Upper lobe of left lung (tissue), 6 donors: ENCODE results near the gene RHBDL1. TPM values are rescaled to one million over a fixed set of nuclear protein-coding genes. Genes with fewer than 3 reads are reported as not detected.

Experiments
- ATAC-seq, 2 donors: fragments of 200-7000 bp; cut with Tn5 transposase; one replicate each; pipeline ENCODE4 v1.9.1; 2022; ENCODE audit warnings: mild to moderate bottlenecking in 2 of 2, moderate library complexity in 2 of 2; ENCODE audit not compliant: low FRiP score in 2 of 2
- DNase-seq, 2 donors: peaks; one replicate each; pipeline ENCODE4 v3.0.0-alpha.2; 2019 to 2020
- H3K27ac ChIP-seq, 4 donors: fragments of 200-600 bp; sonication (generic); one replicate each; pipeline ENCODE4 v1.5.1; 2016 to 2019
- H3K27me3 ChIP-seq, 4 donors: fragments of 200-600 bp; sonication (generic); one replicate each; pipeline ENCODE4 v1.5.1; 2017 to 2019
- H3K36me3 ChIP-seq, 4 donors: fragments of 200-600 bp; sonication (generic); one replicate each; pipeline ENCODE4 v1.5.1; 2016 to 2019
- H3K4me1 ChIP-seq, 4 donors: fragments of 200-600 bp; sonication (generic); one replicate each; pipeline ENCODE4 v1.5.1; 2018 to 2019
- H3K4me3 ChIP-seq, 4 donors: fragments of 200-600 bp; sonication (generic); one replicate each; pipeline ENCODE4 v1.5.1; 2017 to 2019; ENCODE audit warnings: mild to moderate bottlenecking in 2 of 4, moderate library complexity in 1 of 4
- H3K9me3 ChIP-seq, 4 donors: fragments of 200-600 bp; sonication (generic); one replicate each; pipeline ENCODE4 v1.5.1; 2018 to 2019
- CTCF ChIP-seq, 6 experiments: fragments of 450-650 bp in 4 of 6; fragments of 200-600 bp in 2 of 6; sonication (generic) in 2 of 6; IDR thresholded peaks; one replicate each; pipeline ENCODE4 v1.5.1; 2016 to 2019; ENCODE audit warnings: antibody characterized with exemption in 6 of 6
- EP300 ChIP-seq, 4 donors: sonication (generic); formaldehyde crosslinking; IDR thresholded peaks; one replicate each; pipeline ENCODE4 v1.5.1; 2017; ENCODE audit warnings: antibody characterized with exemption in 4 of 4, control low read depth in 2 of 4
- POLR2A ChIP-seq, 4 donors: fragments of 450-650 bp; IDR thresholded peaks; one replicate each; pipeline ENCODE4 v1.5.1; 2016 to 2017; ENCODE audit warnings: antibody characterized with exemption in 4 of 4, mild to moderate bottlenecking in 2 of 4
- POLR2AphosphoS5 ChIP-seq, 2 donors: sonication (generic); formaldehyde crosslinking; IDR thresholded peaks; one replicate each; pipeline ENCODE4 v1.5.1; 2017; ENCODE audit warnings: antibody characterized with exemption in 2 of 2
- WGBS, 2 donors: methylation state at CpG; one replicate each; pipeline ENCODE4 v1.1.5; 2017 to 2018; 5-methylcytosine and 5-hydroxymethylcytosine counted together
- total RNA-seq, 6 donors: library from RNA; depleted of rRNA in 4 of 6; stranded (reverse); fragments of >200 nt in 4 of 6; gene quantifications; one replicate each; pipeline versions ENCODE4 v1.1.0 to v1.2.1, GENCODE V29; 2016 to 2021
- donor health status: DM: no; HTN: no; CAD: no; lungs with moderate emphysema.
- donor health status: DM: no; HTN: yes; CAD: no; lungs with severe emphysema.

The RHBDL1 gene
- total RNA-seq, 6 donors from 2014 or later, result 0.59 to 2.1 (median 0.76) TPM; not detected in 1

GRCh38 chr16:726438-727290 lies 51.2 kb downstream of the RHBDL1 start, which contains the start of the genes CCDC78 and HAGHL:
Gene CCDC78 (minus strand): TSS chr16:726443. CDS start chr16:726367, 76 bp downstream.
Gene HAGHL (plus strand): TSS chr16:727106. CDS start chr16:727510, 404 bp downstream.
- ATAC-seq (peak in 1 of 2 donors; percentile 48), DNase-seq (peak; percentile 51 to 95)
- Histone ChIP-seq H3K4me3 (peak within 1 kb of the TSS; percentile 30 to 65 (median 59)), H3K9me3 (no peaks in the 10 kb centered on the region), H3K4me1 (peaks cover 24 to 46% (median 35%) of the 10 kb centered on the region in 4 donors), H3K27ac (peak within 1 kb of the TSS in 2 of 4 donors; percentile 52 to 53), H3K36me3 (peaks cover 0 to 13% (median 8%) of the 10 kb centered on the region in 4 donors), H3K27me3 (peaks cover 0 to 29% (median 17%) of the 10 kb centered on the region in 4 donors)
- whole genome bisulfite sequencing, 2 donors, result 7% methylated on average over 23 of the region's 88 CpGs; no CpG with 5 or more reads in 1 of the 2 donors
- TF ChIP-seq POLR2A (IDR thresholded peaks at IDR 0.05) (peak in 2 of 4 donors; percentile 2 to 48), EP300 (IDR thresholded peaks at IDR 0.05) (no peak), POLR2AphosphoS5 (IDR thresholded peaks at IDR 0.05) (no peak), CTCF (IDR thresholded peaks at IDR 0.05) (no peak)

DNA sequence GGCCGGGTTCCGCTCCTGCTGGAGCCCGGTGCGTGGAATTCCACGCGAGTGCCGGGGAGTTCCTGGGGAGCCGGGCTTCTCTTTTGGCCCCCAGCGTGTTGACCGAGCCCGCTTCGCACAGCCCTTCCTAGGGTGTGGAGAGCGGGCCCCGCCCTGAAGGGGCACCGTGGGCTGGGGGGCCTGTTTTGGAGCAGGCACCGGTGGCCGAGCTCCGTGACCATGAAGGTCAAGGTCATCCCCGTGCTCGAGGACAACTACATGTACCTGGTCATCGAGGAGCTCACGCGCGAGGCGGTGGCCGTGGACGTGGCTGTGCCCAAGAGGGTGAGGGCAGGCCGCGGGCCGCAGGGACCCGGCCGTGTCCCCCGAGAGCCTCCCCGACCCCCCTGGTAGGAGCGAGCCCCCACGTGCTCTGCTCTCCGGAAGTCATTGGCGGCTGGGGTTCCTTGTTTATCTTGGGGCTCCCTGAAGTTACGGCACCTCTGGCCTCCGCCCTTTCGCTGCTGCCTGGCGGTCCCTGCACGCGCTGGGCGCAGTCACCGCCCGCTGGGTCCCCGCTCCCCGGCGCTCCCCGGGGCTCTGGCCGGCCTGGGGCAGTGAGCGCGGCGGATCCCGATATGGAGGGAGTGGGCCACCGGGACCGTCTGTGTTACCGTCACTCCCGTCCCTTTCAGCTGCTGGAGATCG lies 52.0 kb downstream of the RHBDL1 start:
- peak in 1 of 4 donors; percentile 3 for TF ChIP-seq POLR2A (IDR thresholded peaks at IDR 0.05)
- no peak for TF ChIP-seq POLR2AphosphoS5 (IDR thresholded peaks at IDR 0.05)
- no peak for TF ChIP-seq CTCF (IDR thresholded peaks at IDR 0.05)
- peaks cover 0 to 18% (median 11%) of the 10 kb centered on the region in 4 donors for H3K36me3 ChIP-seq
- ATAC-seq (peak in 1 of 2 donors; percentile 6), DNase-seq (peak in 1 of 2 donors; percentile 86)
- peak overlapping the region; percentile 30 to 65 (median 59) for H3K4me3 ChIP-seq
- peaks cover 20 to 38% (median 28%) of the 10 kb centered on the region in 4 donors for H3K4me1 ChIP-seq
- no peaks in the 10 kb centered on the region for H3K9me3 ChIP-seq
- WGBS, 2 donors, result 1% methylated on average over 19 of the region's 61 CpGs; no CpG with 5 or more reads in 1 of the 2 donors
- H3K27me3 ChIP-seq, result peaks cover 0 to 29% (median 17%) of the 10 kb centered on the region in 4 donors
- H3K27ac ChIP-seq, result peak overlapping the region in 2 of 4 donors; percentile 52 to 53

Other genes with a start within 250 kb of the RHBDL1 start
- gene CAPN15, start 148.0 kb upstream of the RHBDL1 start, total RNA-seq, result 10 to 100 TPM; 27.3 to 84.5 (median 66.1) TPM
- gene PRR35, start 115.3 kb upstream of the RHBDL1 start, total RNA-seq, result not detected
- 1 to 10 TPM; 1.2 to 7.8 (median 3.3) TPM for gene NHLRC4, start 108.7 kb upstream of the RHBDL1 start, total RNA-seq
- 100 to 1,000 TPM in 2 of 6 donors, 10 to 100 TPM in 4; 42.7 to 153 (median 79.6) TPM for gene PIGQ, start 105.7 kb upstream of the RHBDL1 start, total RNA-seq
- gene RAB40C, start 85.6 kb upstream of the RHBDL1 start, total RNA-seq, result 100 to 1,000 TPM in 1 of 6 donors, 10 to 100 TPM in 5; 40.5 to 101 (median 61.5) TPM
- 10 to 100 TPM in 1 of 6 donors, 1 to 10 TPM in 5; 1.7 to 16.8 (median 5.8) TPM for gene WFIKKN1, start 44.7 kb upstream of the RHBDL1 start, total RNA-seq
- gene METTL26, start 39.4 kb upstream of the RHBDL1 start, total RNA-seq, result 100 to 1,000 TPM in 4 of 6 donors, 10 to 100 TPM in 2; 69.5 to 210 (median 111) TPM
- 10 to 100 TPM; 34.9 to 85.7 (median 53.3) TPM for gene MCRIP2, start 33.8 kb upstream of the RHBDL1 start, total RNA-seq
- gene WDR90, start 26.3 kb upstream of the RHBDL1 start, total RNA-seq, result 100 to 1,000 TPM in 1 of 6 donors, 10 to 100 TPM in 5; 18.8 to 174 (median 34.1) TPM
- gene RHOT2, start 7.5 kb upstream of the RHBDL1 start, total RNA-seq, result 100 to 1,000 TPM in 4 of 6 donors, 10 to 100 TPM in 2; 53.0 to 535 (median 107) TPM
- 100 to 1,000 TPM; 101 to 186 (median 118) TPM for gene STUB1, start 4.7 kb downstream of the RHBDL1 start, total RNA-seq
- gene JMJD8, start 8.7 kb downstream of the RHBDL1 start, total RNA-seq, result 100 to 1,000 TPM in 1 of 6 donors, 10 to 100 TPM in 5; 60.0 to 109 (median 65.5) TPM
- gene WDR24, start 14.7 kb downstream of the RHBDL1 start, total RNA-seq, result 10 to 100 TPM in 5 of 6 donors, 1 to 10 TPM in 1; 8.3 to 20.6 (median 14.3) TPM
- gene FBXL16, start 30.1 kb downstream of the RHBDL1 start, total RNA-seq, result 1 to 10 TPM; 1.0 to 8.1 (median 4.1) TPM
- gene METRN, start 39.4 kb downstream of the RHBDL1 start, total RNA-seq, result 10 to 100 TPM; 22.0 to 56.0 (median 40.8) TPM
- 10 to 100 TPM; 38.7 to 69.7 (median 55.7) TPM for gene ANTKMT, start 45.5 kb downstream of the RHBDL1 start, total RNA-seq
- gene CCDC78, start 50.8 kb downstream of the RHBDL1 start, total RNA-seq, result 10 to 100 TPM in 5 of 6 donors, 1 to 10 TPM in 1; 3.5 to 69.1 (median 23.3) TPM
- 10 to 100 TPM in 5 of 6 donors, 1 to 10 TPM in 1; 4.0 to 43.0 (median 13.5) TPM for gene HAGHL, start 51.4 kb downstream of the RHBDL1 start, total RNA-seq
- 10 to 100 TPM; 27.8 to 96.4 (median 33.1) TPM for gene CIAO3, start 65.3 kb downstream of the RHBDL1 start, total RNA-seq
- 100 to 1,000 TPM in 4 of 6 donors, 10 to 100 TPM in 2; 47.8 to 275 (median 121) TPM for gene MSLN, start 85.1 kb downstream of the RHBDL1 start, total RNA-seq
- 10 to 100 TPM; 14.5 to 43.0 (median 20.8) TPM for gene RPUSD1, start 112.7 kb downstream of the RHBDL1 start, total RNA-seq
- gene CHTF18, start 112.9 kb downstream of the RHBDL1 start, total RNA-seq, result 10 to 100 TPM in 4 of 6 donors, 1 to 10 TPM in 2; 4.1 to 39.8 (median 17.9) TPM
- not detected for gene GNG13, start 125.1 kb downstream of the RHBDL1 start, total RNA-seq